HG02759 (cell line): ENCODE results near the gene HRC.

Experiments
- ATAC-seq: cut with Tn5 transposase; IDR thresholded peaks from one replicate; pipeline ENCODE4 v1.9.1; 2021; ENCODE audit warnings: mild to moderate bottlenecking, moderate library complexity; ENCODE audit not compliant: unreplicated experiment

Gene HRC

DNA sequence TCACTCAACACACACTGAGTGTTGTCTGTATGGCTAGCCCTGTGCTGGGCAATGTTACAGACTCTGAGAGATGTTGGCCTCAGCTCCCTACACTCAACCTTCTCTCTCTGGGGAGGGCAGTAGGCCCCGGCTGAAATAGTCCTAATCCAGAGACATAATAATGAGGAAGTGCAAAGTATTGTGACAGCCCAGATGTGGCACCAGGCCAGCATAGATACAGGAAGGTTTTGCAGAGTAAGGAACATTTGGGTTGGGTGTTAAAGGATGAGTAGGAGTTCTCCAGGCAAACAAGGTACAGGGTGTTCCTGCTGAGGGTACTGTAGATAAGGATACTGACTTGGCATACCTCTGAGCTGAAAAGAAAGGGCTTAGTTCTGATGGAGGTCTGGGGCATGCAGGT, 38.7 kb downstream of the HRC start:
- no peak for ATAC-seq

DNA sequence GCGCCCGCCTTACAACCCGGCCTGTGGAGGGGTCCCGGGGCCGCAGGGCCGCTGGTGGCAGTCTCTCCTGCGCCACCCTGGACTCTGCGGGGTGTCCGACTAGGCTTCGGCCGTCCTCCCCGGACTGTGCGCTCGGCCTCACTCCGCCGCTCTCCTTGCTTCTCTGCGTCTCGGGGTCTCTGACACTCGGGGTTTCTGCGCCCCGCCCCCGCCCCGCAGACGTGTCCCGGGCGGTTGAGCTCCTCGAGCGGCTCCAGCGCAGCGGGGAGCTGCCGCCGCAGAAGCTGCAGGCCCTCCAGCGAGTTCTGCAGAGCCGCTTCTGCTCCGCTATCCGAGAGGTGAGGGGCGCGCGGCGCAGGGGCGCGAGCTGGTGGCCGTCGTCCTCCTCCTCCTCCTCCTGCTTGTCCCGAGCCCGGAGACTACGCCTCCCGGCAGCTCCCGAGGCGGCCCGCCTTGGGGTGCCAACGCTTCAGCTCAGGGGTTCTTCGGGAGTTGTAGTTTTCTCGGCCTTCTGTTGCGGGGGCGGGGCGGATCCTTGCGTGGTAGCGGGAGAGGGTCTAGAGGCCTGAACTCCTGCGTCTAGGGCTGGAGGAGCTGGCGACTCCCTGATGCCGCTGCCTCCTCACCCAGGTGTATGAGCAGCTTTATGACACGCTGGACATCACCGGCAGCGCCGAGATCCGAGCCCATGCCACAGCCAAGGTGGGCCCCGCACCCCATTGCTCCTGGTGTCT, 40.4 kb downstream of the HRC start:
- ATAC-seq = no peak

DNA sequence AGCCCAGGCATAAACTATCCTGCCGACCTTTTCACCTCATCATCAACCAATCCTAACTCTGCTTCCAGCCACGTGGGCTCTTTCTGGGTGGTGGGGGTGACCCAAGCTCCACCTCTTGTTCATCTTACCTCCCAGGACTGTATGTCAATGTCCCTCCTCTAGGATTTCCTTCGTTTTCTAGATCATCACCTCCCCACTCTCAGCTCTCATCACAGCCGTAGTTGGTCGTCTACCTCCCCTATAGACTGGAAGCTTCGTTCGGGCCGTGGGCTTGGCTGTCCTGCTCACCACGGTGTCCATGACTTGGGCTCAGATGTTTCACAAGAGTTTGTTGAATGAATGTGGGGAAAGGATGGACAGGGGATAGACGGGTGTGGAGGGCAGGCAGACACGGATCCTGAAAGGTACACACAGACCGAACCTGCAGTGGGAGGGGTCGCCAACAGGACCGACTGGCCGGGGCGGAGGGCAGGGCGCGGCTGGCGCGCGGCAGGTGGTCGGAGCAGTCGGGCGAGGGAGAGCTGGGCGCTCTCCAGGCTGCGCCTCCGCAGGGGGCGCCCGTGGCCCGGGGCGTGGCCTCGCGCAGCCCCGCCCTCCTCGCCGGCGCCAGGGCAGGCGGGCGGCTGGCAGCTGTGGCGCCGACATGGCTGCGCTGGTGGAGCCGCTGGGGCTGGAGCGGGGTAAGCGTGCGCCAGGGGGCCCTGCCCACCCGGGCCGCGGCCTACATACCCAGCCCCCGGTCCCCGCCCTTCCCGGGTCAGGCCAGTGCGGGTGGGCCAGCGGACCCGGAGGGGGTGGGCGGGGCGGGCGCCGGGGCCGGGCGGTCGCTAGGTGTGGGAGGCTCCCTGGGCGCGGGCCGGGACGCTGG, 41.2 kb downstream of the HRC start, which contains the start of gene LIN7B:
Gene LIN7B, plus strand, starts transcription at position 609 of the 868 bp plus-strand sequence. Its CDS starts 35 bp downstream, at position 644.
- ATAC-seq = peak; percentile 60

DNA sequence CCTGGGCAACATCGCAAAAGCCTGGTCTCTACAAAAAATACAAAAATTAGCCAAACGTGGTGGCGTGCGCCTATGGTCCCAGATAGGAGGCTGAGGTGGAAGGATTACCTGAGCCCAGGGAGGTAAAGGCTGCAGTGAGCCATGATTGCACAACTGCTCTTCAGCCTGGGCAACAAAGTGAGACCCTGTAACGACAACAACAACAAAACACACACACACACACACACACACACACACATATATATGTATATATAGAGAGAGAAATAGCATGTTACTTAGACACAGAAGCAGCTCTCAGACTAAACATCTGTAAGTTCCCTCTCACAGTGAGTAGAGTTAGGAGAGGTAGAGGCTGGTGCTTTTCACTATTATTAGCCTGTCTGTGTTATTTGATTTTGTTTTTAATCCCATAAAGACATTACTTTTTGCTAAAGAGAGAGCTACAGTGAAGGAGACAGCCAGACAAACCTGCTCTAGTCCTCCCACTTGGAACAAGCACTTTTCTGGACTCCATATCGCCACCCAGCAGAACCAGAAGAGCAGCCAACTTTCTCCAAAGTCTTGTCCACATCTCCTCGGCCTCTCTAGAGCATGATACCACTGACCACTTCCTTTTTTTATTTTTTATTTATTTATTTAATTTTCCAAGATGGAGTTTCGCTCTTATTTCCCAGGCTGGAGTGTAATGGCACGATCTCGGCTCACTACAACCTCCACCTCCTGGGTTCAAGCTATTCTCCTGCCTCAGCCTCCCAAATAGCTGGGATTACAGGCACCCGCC, 43.8 kb downstream of the HRC start:
- no peak for ATAC-seq

DNA sequence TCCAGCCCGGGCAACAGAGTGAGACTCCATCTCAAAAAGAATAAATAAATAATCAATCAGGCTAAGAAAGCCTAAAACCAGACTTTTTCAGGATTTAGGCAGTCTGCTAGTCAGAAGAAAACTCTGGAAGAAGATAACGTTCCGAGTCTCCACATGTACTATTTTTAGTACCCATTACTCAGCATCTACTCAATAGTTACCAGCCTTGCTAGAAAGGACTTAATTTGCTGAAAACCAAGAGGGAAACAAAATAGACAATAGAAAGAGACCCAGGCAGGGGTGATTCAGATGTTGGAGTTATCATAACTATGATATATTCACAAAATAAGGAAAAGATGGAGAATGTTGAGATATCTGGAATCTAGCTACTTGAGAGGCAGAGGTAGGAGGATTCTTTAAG, 44.6 kb downstream of the HRC start:
- ATAC-seq = no peak

DNA sequence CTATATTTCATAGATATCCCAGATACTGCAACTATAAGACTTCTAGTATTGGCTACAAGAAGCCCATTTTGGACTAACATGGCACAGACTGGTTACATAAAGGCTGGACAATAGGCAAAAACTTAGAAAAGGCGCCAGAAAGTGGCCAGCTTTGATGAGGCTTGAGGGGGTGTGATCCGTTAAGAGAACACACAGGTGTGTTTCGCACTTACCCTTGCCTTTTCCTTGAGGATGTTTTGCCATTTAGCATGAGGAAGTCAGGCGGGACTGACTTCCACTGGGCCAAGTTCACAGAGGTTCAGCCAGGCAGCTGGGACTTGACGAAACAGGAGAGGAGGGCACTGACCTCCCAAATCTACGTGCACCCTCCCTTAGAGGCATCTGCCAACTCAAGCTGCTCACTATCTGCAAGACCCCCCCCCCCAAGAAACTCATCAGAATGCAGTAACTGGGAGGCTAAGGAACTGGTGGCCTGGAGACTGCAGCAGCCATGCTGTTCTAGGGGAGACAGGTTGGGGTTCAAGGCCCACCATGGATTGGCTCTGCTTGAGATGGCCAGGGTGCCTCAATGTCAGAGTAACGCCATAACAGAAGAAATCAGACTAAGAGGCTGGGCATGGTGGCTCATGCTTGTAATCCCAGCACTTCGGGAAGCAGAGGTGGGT, 45.5 kb downstream of the HRC start:
- no peak for ATAC-seq

DNA sequence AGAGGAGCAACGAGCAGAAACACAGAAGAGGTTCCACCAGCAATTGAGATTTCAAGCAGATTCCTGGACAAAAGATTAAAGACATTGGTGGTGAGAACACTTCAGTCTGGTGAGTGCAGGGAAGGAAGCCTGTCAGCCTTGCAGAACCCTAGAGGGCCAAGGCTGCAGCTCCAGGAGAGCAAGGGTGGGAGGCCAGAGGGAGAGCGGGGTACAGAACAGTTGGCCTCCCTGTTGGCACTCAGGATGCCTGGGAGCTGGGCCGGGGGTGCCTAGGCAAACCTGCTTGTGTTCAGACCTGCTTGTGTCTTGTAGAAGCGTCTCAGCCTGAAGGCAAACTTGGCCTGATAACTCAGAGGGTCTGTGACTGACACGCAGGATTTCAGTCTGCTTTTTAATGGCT, 46.1 kb downstream of the HRC start:
- ATAC-seq = no peak

DNA sequence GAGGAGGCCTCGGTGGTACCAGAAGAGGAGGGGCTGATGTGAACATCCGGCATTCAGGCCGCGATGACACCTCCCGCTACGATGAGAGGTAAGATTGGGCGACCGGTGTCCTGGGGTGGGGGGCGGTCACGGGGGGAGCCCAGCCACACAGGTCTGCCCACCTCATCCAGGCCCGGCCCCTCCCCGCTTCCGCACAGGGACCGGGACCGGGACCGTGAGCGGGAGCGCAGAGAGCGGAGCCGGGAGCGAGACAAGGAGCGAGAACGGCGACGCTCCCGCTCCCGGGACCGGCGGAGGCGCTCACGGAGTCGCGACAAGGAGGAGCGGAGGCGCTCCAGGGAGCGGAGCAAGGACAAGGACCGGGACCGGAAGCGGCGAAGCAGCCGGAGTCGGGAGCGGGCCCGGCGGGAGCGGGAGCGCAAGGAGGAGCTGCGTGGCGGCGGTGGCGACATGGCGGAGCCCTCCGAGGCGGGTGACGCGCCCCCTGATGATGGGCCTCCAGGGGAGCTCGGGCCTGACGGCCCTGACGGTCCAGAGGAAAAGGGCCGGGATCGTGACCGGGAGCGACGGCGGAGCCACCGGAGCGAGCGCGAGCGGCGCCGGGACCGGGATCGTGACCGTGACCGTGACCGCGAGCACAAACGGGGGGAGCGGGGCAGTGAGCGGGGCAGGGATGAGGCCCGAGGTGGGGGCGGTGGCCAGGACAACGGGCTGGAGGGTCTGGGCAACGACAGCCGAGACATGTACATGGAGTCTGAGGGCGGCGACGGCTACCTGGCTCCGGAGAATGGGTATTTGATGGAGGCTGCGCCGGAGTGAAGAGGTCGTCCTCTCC, 47.4 kb downstream of the HRC start:
- no peak for ATAC-seq

DNA sequence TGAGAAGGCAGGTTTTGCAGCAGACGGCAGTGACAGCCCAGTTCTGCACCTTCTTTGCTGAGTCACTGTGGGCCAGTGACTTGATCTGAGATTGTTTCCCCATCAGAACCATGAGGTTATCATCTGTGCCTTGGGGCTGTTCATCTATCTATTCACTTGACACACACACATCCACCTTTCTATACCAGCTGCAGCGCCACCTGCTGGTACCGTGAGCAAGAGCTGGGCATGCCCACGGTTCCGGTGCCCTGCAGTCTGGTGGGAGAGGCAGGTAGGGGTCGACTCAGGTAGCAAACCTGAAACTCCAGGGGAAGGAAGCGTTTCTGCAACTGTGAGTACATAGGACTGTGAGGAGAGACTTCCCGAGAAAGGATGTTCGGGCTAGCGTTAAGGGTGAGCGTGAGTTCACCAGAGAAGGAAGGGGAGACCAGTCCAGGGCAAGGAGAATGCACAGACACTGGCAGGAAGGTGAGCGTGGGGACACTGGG, 48.5 kb downstream of the HRC start:
- ATAC-seq = no peak

DNA sequence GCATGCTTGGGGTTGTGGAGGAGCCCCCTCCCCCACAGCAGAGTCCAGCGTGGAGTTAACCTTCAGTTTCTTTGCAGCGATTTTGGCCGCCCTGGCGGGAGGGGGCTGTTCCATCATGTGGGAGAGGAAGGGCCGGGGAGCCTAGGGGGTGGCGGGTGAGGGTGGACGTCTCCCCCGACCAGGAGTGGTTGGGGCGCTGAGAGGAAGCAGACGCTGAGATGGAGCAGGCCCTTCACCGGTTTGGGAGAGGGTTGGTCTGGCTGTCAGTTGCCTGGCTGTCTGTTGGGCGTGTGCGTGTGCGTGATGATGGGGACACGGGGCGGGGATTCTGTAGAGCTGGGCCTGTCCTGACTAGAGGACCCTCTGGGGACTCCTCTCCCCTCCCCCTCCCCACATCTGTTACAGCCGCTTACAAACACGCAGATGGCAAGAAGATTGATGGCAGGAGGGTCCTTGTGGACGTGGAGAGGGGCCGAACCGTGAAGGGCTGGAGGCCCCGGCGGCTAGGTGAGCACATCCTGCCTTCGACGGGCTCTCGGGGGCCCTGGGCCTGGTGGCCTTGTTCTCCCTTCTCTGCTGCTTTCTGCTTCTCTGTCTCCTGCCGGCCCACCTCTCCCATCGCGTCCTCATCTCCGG, 50.8 kb downstream of the HRC start:
- ATAC-seq = no peak

DNA sequence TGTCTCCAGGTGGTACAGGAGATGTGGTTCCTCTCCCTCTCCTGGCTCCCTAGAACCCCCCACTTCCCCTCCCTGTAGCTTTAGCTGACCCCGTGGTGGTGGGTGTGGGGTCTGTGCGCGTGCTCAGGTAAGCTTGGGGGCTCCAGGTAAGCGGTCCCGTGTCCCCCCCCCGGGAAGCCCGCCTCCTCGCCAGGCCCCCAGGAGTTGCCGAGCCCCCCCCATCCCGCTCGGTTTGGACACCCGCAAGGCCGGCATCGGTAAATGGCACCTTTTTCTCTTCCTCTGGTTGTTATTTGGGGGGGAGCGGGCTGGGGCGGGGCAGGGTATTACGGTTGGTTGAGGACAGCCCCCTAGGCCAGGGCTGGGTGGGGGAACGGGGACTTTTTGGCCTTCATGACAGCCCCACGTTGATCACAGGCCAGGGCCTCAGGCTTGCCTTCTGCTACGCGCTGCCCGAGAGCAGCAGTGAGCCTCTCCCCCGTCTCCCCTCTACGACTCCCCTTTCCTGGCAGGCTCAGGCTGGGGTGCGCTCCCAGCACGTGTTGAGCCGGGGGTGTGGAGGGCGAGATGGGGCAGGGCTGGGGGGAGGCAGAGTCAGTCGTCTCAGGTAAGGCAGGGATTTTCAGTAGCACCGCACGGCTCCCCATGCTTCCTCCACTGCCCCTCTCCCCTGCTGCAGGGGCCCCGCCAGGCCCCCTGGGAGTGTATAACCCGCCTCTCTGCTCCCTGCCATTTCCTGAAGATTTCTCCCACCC, 51.7 kb downstream of the HRC start:
- ATAC-seq = no peak

DNA sequence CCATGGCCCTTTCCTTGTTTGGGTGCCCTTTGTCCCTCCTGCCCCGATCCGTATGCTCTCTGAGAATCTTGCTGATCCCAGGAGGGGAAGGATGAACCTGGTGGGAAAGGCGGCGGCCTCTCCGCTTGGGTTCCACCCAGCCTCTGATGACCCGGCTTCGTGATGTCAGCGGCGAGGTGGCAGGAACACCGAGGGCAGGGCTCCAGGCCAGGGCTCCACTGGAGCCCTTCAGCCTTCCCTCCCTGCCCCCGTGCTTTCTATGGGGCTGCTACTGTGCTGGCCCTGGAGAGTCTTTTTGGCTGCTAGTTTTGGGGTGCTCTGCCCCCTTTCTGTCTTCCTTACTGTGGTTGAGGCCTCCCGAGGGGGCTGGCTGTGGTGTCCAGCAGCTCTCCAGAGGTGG, 52.9 kb downstream of the HRC start:
- no peak for ATAC-seq
